K562 (cell line): ENCODE results near the gene C2. TPM values are rescaled to one million over a fixed set of nuclear protein-coding genes. Genes with fewer than 3 reads are reported as not detected.

ENCODE experiments used
- CEBPG ChIP-seq, 3 experiments: fragments of 200-800 bp in 1 of 3; sonication (Bioruptor generic) in 1 of 3; sonication (generic) in 1 of 3; formaldehyde crosslinking in 1 of 3; IDR thresholded peaks in 2 of 3; conservative IDR thresholded peaks in 1 of 3; 2 replicates each; pipeline versions ENCODE4 v1.6.1 to v1.8.0; 2016 to 2022; ENCODE audit warnings: missing compliant biosample characterization in 2 of 3, missing genetic modification characterization in 2 of 3, mild to moderate bottlenecking in 1 of 3, missing genetic modification reagents in 1 of 3
- CTCF ChIP-seq, 3 experiments: IDR thresholded peaks in 2 of 3; conservative IDR thresholded peaks in 1 of 3; 2 replicates each; pipeline ENCODE4 v1.5.1; 2011 to 2012; ENCODE audit warnings: low read length in 3 of 3, mild to moderate bottlenecking in 3 of 3, control low read depth in 2 of 3, improper control_type of control experiment in 1 of 3, inconsistent platforms in 1 of 3, low read depth in 1 of 3, mixed read lengths in 1 of 3, moderate library complexity in 1 of 3; ENCODE audit not compliant: insufficient read depth in 2 of 3
- E4F1 ChIP-seq: fragments of 250-450 bp; sonication (Bioruptor Pico); IDR thresholded peaks from 2 replicates; pipeline ENCODE4 v1.5.0; 2021; ENCODE audit warnings: mild to moderate bottlenecking, borderline replicate concordance
- EP400 ChIP-seq: fragments of 450-650 bp; IDR thresholded peaks from 2 replicates; pipeline ENCODE4 v1.6.1; 2017; ENCODE audit warnings: antibody characterized with exemption, mild to moderate bottlenecking, moderate library complexity
- ESRRB ChIP-seq: fragments of 250-450 bp; sonication (Bioruptor Pico); IDR thresholded peaks from 2 replicates; pipeline ENCODE4 v1.5.0; 2020; ENCODE audit warnings: mild to moderate bottlenecking, moderate library complexity, borderline replicate concordance
- FOS ChIP-seq: IDR thresholded peaks from 3 replicates; pipeline ENCODE4 v1.6.1; 2011; ENCODE audit not compliant: insufficient read length; ENCODE audit errors: extremely low read depth
- MAFK ChIP-seq: IDR thresholded peaks from 2 replicates; pipeline ENCODE4 v1.6.1; 2011; ENCODE audit warnings: low read length, improper control_type of control experiment
- PCBP2 ChIP-seq: fragments of 200-400 bp; formaldehyde crosslinking; IDR thresholded peaks from 2 replicates; pipeline ENCODE4 v1.6.1; 2018; ENCODE audit warnings: low read length, low read depth, mild to moderate bottlenecking, moderate library complexity; ENCODE audit not compliant: poor library complexity, severe bottlenecking
- RAD21 ChIP-seq, 2 experiments: fragments of 250-450 bp in 1 of 2; fragments of 450-650 bp in 1 of 2; sonication (Bioruptor Pico) in 1 of 2; formaldehyde crosslinking in 1 of 2; IDR thresholded peaks in 1 of 2; conservative IDR thresholded peaks in 1 of 2; 2 replicates each; pipeline versions ENCODE4 v1.4.0 to v1.8.0; 2020 to 2022; ENCODE audit warnings: mild to moderate bottlenecking in 2 of 2, moderate library complexity in 1 of 2
- RREB1 ChIP-seq: fragments of 250-450 bp; sonication (Bioruptor Pico); IDR thresholded peaks from 2 replicates; pipeline ENCODE4 v1.4.0; 2020
- SMARCA4 ChIP-seq: fragments of 450-650 bp; IDR thresholded peaks from 2 replicates; pipeline ENCODE4 v1.6.1; 2016
- SRF ChIP-seq, 2 experiments: fragments of 250-450, 450-650 bp in 1 of 2; sonication (Bioruptor Pico) in 1 of 2; sonication (generic) in 1 of 2; formaldehyde crosslinking; IDR thresholded peaks; 2 replicates each; pipeline versions ENCODE4 v1.5.0 to v1.5.1; 2020 to 2022; ENCODE audit warnings: mild to moderate bottlenecking in 1 of 2, missing genetic modification reagents in 1 of 2
- STAT5A ChIP-seq: IDR thresholded peaks from 2 replicates; pipeline ENCODE4 v1.6.1; 2012; ENCODE audit warnings: low read length, inconsistent platforms, borderline replicate concordance
- ZNF586 ChIP-seq: fragments of 450-650 bp; formaldehyde crosslinking; conservative IDR thresholded peaks from 2 replicates; pipeline ENCODE4 v1.4.0; 2020; ENCODE audit warnings: mild to moderate bottlenecking, moderate library complexity
- ZNF644 ChIP-seq: fragments of 200-800 bp; sonication (Bioruptor generic); IDR thresholded peaks from 2 replicates; pipeline ENCODE4 v1.6.1; 2016; ENCODE audit warnings: low read depth, missing genetic modification characterization, missing compliant biosample characterization
- ZNF75A ChIP-seq: fragments of 450-650 bp; formaldehyde crosslinking; IDR thresholded peaks from 2 replicates; pipeline ENCODE4 v1.4.0; 2020; ENCODE audit warnings: mild to moderate bottlenecking
- ZNF785 ChIP-seq: fragments of 250-450 bp; sonication (Bioruptor Pico); IDR thresholded peaks from 2 replicates; pipeline ENCODE4 v1.4.0; 2020; ENCODE audit warnings: mild to moderate bottlenecking
- polyA plus RNA-seq, 8 experiments: library from polyadenylated mRNA; depleted of rRNA in 4 of 8; stranded (reverse) in 5 of 8; unstranded in 3 of 8; fragments of >200 nt; fragmentation: Nextera tagmentation in 2 of 8; fragmentation: Illumina TruSeq in 1 of 8; extraction: Ambion mirVana in 2 of 8; extraction: Trizol in 1 of 8; gene quantifications; 2 replicates each; pipeline versions ENCODE4 v1.2.1 to v1.2.3, GENCODE V29; 2011 to 2014; ENCODE audit warnings: inconsistent platforms in 1 of 8, missing spikeins in 1 of 8
- total RNA-seq, 7 experiments: library from RNA; depleted of rRNA in 6 of 7; stranded (reverse); fragments of >200 nt in 6 of 7; fragmentation: Illumina TruSeq in 2 of 7; extraction: Trizol in 2 of 7; gene quantifications; 2 replicates each; pipeline versions ENCODE4 v1.2.1 to v1.2.3, GENCODE V29; 2011 to 2021; ENCODE audit warnings: low replicate concordance in 1 of 7

Gene C2
- total and polyA plus RNA-seq, 9 of the 15 experiments (the other 6 are each of a cell fraction or from before 2014, with no cell fraction given), result 0.05 to 1.1 (median 0.39) TPM; not detected in 1

GRCh38 chr6:31952140-31952805, 24.8 kb downstream of the C2 start (continued):
- TF ChIP-seq E4F1 (CRISPR knock-in tag) (no peak), ZNF586 (CRISPR knock-in tag) (no peak), PCBP2 (no peak), FOS (no peak), SRF (CRISPR knock-in tag; IDR thresholded peaks at IDR 0.05) (no peak), ZNF785 (no peak), CTCF (IDR thresholded peaks at IDR 0.05 in 2 of 3, conservative IDR thresholded peaks at IDR 0.05 in 1 of 3; ENCODE audit: insufficient read depth in 2 of 3, low read depth in 1 of 3, low read length in 3 of 3) (peak; percentile 94 to 97 (median 94)), ZNF644 (tag) (no peak), RAD21 (CRISPR knock-in tag; conservative IDR thresholded peaks at IDR 0.05 in 1 of 2, IDR thresholded peaks at IDR 0.05 in 1 of 2) (peak; percentile 68 to 85), EP400 (no peak), CEBPG (CRISPR knock-in tag; IDR thresholded peaks at IDR 0.05) (no peak), CEBPG (tag; conservative IDR thresholded peaks at IDR 0.05 in 1 of 2, IDR thresholded peaks at IDR 0.05 in 1 of 2) (no peak), RREB1 (CRISPR knock-in tag) (no peak), ESRRB (no peak), SMARCA4 (no peak), MAFK (peak; percentile 4; the same call in 1 of the 2 replicates), ZNF75A (CRISPR knock-in tag) (no peak), STAT5A (no peak)
